ENCODE data around the gene ZMYM3. TPM values are rescaled to one million over a fixed set of nuclear protein-coding genes. Genes with fewer than 3 reads are reported as not detected.

The ZMYM3 gene
- total RNA-seq, 1 experiment from 2014 or later, result 77.5 TPM

GRCh38 chrX:71245159-71245558, 8.8 kb downstream of the ZMYM3 start:
- CTCF ChIA-PET, result no interaction called here

GRCh38 chrX:71244359-71245128, 9.4 kb downstream of the ZMYM3 start:
- H3K4me1 Mint-ChIP-seq, result no peaks in the 10 kb centered on the region
- DNase-seq (ENCODE audit: low spot score), result no peak
- ChIA-PET POLR2A (no interaction called here), CTCF (interaction anchor here (0.6 kb wide), 1 partner anchor 112 kb away, joined by 3 read pairs; no protein-coding TSS in a partner anchor)
- no peaks in the 10 kb centered on the region for H3K9me3 Mint-ChIP-seq
- no peak overlapping the region for H3K27ac Mint-ChIP-seq
- H3K27me3 Mint-ChIP-seq (ENCODE audit: low read depth), result no peaks in the 10 kb centered on the region
- H3K36me3 Mint-ChIP-seq, result peaks cover 83% of the 10 kb centered on the region
- TF ChIP-seq CTCF (IDR thresholded peaks at IDR 0.05) (no peak), ATF6 (CRISPR knock-in tag; IDR thresholded peaks at IDR 0.05) (no peak), TCF7 (CRISPR knock-in tag; IDR thresholded peaks at IDR 0.05; ENCODE audit: low read depth) (no peak), HMGA2 (CRISPR knock-in tag; IDR thresholded peaks at IDR 0.05) (no peak), MYBL2 (CRISPR knock-in tag; IDR thresholded peaks at IDR 0.05) (no peak), ATF2 (CRISPR knock-in tag; IDR thresholded peaks at IDR 0.05; ENCODE audit: borderline replicate concordance, low read depth) (no peak), CREB1 (CRISPR knock-in tag; IDR thresholded peaks at IDR 0.05) (no peak), ZNF532 (CRISPR knock-in tag; IDR thresholded peaks at IDR 0.05; ENCODE audit: borderline replicate concordance) (no peak), SP1 (CRISPR knock-in tag; conservative IDR thresholded peaks at IDR 0.05) (no peak)
- H3K4me3 Mint-ChIP-seq, result no peak overlapping the region
- ATAC-seq, result no peak

More at GRCh38 chrX:71245159-71245558, 8.8 kb downstream of the ZMYM3 start:
- H3K27ac Mint-ChIP-seq, result no peak overlapping the region
- ATAC-seq (no peak), DNase-seq (ENCODE audit: low spot score) (no peak)
- H3K9me3 Mint-ChIP-seq, result no peaks in the 10 kb centered on the region
- no peaks in the 10 kb centered on the region for H3K4me1 Mint-ChIP-seq
- H3K27me3 Mint-ChIP-seq (ENCODE audit: low read depth), result no peaks in the 10 kb centered on the region
- no peak overlapping the region for H3K4me3 Mint-ChIP-seq
- peaks cover 84% of the 10 kb centered on the region for H3K36me3 Mint-ChIP-seq
- POLR2A ChIA-PET, result no interaction called here
- no peak for TF ChIP-seq SMAD3 (CRISPR knock-in tag; IDR thresholded peaks at IDR 0.05; ENCODE audit: borderline replicate concordance)
- no peak for TF ChIP-seq NR2C2 (CRISPR knock-in tag; IDR thresholded peaks at IDR 0.05)
- no peak for TF ChIP-seq IRF2 (CRISPR knock-in tag; IDR thresholded peaks at IDR 0.05; ENCODE audit: borderline replicate concordance, low read depth)
- TF ChIP-seq PREB (CRISPR knock-in tag; IDR thresholded peaks at IDR 0.05; ENCODE audit: borderline replicate concordance), result no peak
- no peak for TF ChIP-seq MLX (CRISPR knock-in tag; IDR thresholded peaks at IDR 0.05)
- TF ChIP-seq CREB1 (CRISPR knock-in tag; IDR thresholded peaks at IDR 0.05), result no peak
- no peak for TF ChIP-seq NFYB (CRISPR knock-in tag; conservative IDR thresholded peaks at IDR 0.05; ENCODE audit: low read depth)
- no peak for TF ChIP-seq ZNF512 (CRISPR knock-in tag; IDR thresholded peaks at IDR 0.05; ENCODE audit: borderline replicate concordance)
- no peak for TF ChIP-seq SOX15 (CRISPR knock-in tag; IDR thresholded peaks at IDR 0.05)
- TF ChIP-seq NFATC4 (CRISPR knock-in tag; IDR thresholded peaks at IDR 0.05), result no peak
- TF ChIP-seq GRHL2 (CRISPR knock-in tag; IDR thresholded peaks at IDR 0.05; ENCODE audit: insufficient replicate concordance, severe bottlenecking), result no peak
- no peak for TF ChIP-seq ZNF423 (CRISPR knock-in tag; IDR thresholded peaks at IDR 0.05)
- no peak for TF ChIP-seq ZNF396 (CRISPR knock-in tag; IDR thresholded peaks at IDR 0.05; ENCODE audit: borderline replicate concordance)
- TF ChIP-seq MXD4 (CRISPR knock-in tag; IDR thresholded peaks at IDR 0.05; ENCODE audit: borderline replicate concordance), result no peak
